HL-60 (cell line): Measurements from ENCODE around the gene NF1.

Experiments used
- CTCF ChIP-seq: IDR thresholded peaks from one replicate; pipeline ENCODE4 v1.5.1; 2011; ENCODE audit warnings: low read length, control low read depth, inconsistent platforms; ENCODE audit not compliant: insufficient read depth
- GABPA ChIP-seq: IDR thresholded peaks from 2 replicates; pipeline ENCODE4 v1.6.1; 2012; ENCODE audit warnings: low read depth

GRCh38 chr17:31078290-31078689, 16.5 kb upstream of the NF1 start:
- TF ChIP-seq GABPA, result no peak
- no peak for TF ChIP-seq CTCF
